Stimulated activated CD4-positive, alpha-beta T cell treated with anti-CD3 and anti-CD28 coated beads, TNF-alpha, amount 100 ng/mL, for 24 hours (primary cell): Measurements from ENCODE around the gene SPCS2.
"Not testable (repeated sequence)": the region's sequence is repeated elsewhere in the genome, so short reads cannot be mapped to it uniquely, and the experiment has no call there.

Source experiments
- DNase-seq, 3 experiments: peaks; one replicate each; pipeline ENCODE4 v3.0.0-alpha.2; 2020; ENCODE audit warnings: low read depth in 3 of 3

SPCS2 gene

DNA sequence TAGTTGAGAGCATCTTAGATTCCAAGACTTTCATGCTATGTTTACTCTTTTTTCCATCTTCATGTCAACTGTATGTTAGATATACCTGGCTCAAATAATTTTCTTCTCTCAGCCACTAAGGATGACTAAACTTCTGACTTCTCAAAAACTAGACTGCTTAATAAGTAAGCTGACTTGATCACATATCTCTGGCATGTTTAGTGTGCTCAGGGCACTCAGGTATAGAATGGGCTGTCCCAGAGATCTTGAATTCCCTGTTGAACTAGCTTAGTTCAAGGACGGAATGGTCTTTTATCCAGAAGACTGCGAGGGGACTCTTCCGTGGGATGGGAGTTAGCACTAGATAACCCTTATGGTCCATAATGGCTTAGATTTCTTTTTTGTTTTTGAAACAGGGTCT, 52.6 kb downstream of the SPCS2 start:
- no peak for DNase-seq

DNA sequence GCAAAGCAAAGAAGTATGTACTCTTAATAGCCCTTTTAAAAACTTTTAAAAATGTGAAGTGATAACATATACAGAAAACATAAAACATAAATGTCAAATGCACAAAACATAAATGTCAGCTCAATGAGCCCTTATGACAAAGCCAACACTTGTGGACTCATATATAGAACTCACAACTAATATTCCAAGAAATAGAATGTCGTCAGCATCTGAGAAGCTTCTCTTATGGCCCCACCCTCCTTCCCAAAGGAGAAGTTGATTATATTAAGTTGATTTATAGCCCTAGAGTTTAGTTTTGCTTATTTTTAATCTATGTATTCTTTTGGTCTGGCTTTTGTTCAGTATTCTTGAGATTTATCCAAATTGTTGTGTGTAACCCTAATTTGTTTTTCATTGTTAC, 53.5 kb downstream of the SPCS2 start:
- no peak for DNase-seq

DNA sequence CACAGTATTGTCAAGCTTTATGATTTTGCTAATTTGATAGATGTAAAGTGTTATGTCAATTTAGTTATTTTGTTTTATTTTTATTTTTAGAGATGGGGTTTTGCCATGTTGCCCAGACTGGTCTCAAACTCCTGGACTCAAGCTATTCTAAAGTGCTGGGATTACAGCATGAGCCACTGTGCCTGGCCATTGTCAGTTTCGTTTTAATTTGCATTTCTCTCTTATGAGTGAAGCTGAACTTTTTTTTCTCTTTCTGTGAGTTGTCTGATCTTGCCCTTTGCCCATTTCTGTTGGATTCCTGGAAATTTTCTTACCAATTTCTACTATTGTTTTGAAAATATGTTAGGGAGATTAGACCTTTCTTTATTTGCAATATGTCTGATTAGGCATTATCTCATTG, 55.1 kb downstream of the SPCS2 start:
- no peak for DNase-seq

DNA sequence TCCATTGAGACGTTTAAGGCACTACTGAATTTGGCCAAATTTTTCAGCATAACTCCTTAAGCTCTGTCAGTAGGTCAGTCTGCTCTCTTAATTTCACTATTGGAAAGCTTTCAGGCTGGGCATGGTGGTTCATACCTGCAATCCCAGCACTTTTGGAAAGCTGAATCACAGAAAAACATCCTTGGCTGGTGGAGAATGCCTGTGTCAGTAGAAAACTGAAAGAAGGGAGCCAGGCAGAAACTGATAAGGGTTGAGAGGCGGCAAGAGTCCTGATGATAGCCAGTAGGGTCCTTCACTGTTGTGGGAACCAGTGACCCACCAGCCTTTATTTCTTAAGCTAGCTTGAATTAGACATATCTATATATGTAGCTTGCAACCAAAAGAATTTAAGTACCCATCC, 62.3 kb downstream of the SPCS2 start:
- no peak for DNase-seq

DNA sequence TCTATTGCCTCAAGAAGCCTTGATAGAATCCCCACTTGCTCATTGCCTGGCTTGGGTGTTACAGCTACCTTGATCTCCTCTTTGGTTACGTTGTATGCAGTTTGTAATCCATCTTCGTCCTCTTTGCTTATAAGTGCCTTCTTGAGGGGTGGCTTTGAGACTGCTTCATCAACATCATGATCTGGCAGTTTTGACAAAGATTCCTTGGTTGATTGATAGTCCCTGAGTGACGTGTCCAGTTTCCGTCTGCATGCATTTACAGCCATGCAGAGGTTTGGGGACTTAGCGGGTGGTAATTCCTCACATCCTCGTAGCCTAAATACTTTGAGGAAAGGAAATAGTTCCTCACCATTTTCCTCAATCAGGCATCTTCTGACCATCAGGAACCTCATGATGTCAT, 62.8 kb downstream of the SPCS2 start:
- DNase-seq: no peak

DNA sequence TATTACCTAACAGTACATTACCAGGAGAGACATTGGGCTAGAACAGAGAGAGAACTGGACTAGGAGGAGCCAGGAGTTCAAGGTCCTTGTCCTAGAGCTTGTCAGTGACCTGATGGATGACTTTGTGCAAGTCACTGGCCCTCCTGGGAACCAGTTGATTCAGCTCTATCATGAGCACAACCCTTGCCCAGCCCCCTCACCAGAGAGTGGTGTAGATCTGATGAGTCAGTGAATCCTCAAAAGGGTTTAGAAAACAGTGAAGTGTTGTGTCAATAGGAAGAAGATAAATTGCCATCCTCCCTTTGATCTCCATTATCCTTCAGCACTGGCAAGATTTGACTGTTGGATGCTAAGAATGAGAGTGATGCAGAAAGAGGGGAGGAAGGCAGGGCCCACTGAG, 64.0 kb downstream of the SPCS2 start:
- no peak for DNase-seq

DNA sequence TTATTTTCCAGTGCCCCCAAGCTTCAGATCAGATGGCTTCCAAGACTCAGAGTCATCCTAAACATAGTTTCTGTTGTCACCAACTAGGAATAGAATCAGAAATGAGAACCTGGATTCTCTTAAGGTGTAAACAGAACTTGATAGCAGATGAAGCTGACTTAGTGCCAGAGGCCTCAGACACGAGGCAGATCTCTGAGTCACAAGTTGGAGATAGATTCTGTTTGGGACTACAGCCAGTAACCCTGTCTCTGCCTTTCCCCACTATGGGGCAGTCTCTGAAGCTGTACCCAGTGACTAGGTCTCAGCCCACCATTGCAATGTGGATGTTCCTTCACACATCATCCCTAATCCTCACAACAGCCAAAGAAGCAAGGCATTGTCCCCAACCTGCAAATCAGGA, 65.1 kb downstream of the SPCS2 start:
- DNase-seq: no peak

DNA sequence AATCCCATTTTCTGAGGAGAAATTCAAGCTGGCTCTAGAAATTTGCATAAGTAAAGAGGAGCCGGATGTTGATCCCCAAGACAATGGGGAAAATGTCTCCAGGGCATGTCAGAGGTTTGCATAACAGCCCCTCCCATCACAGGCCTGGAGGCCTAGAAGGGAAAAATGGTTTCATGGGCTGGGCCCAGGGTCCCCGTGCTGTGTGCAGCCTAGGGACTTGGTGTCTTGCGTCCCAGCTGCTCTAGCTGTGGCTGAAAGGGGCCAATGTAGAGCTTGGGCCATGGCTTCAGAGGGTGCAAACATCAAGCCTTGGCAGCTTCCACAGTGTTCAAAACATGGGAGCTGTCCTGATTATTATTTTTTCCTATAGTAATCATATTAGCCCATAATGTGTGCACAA, 70.1 kb downstream of the SPCS2 start:
- DNase-seq: not testable (repeated sequence)

DNA sequence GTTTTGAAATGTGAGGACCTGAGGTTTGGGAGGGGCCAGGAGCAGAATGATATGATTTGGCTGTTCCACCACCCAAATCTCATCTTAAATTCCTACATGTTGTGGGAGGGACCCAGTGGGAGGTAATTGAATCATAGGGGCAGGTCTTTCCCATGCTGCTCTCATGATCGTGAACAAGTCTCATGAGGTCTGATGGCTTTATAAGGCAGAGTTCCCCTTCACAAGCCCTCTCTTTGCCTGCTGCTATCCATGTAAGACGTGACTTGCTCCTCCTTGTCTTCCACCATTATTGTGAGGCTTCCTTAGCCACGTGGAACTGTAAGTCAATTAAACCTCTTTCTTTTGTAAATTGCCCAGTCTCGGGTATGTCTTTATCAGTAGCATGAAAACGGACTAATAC, 71.3 kb downstream of the SPCS2 start:
- DNase-seq: not testable (repeated sequence)

DNA sequence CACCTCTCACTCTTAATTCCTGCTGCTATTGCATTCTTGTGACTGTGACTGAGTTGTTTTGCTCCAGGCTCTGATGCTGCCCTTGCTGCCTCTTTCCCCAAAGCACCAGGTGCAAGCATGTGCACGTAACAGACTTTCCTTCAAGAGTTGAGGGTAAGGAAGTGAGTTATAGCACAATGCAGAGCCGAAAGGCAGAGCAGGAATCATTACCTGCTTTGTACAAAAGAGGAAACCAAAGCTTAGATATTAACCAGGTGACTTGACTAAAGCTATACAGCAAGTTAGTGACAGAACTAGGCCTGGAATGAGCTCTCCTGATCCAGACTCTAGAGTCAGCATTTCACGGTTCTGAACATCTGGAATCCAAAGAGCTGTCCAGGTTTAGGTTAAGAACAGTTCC, 73.2 kb downstream of the SPCS2 start:
- no peak for DNase-seq

DNA sequence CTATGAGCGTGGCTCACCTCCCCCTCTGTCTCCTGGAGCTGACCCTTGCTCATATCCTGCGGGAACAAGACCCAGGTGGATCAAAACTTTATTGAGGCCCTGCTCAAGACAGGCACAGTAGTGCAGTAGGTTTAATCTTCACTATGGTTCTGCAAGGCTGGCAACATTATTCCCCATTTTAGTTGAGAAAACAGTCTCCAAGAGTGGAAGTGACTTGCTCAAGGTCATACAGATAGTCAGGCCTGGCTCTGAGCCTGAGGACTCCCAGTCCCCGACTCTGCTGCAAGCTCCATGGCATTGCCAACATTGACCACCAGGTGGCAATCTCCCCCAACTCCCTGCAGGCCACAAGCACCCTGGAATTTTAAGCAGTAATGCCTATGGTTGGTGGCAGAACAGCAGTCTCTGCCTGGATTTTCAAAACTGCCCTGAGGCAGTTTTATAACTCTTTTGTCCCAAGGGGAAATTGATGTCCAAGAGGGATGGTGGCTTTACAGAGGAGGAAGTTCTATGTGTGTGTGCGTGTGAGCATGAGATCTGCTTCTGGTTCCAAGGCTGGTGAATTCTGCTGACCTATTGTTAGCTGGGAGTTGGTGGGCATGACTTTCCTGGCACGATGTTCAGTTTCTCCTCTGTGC, 73.8 kb downstream of the SPCS2 start:
- DNase-seq: peak; percentile 52 to 72 (median 60)

DNA sequence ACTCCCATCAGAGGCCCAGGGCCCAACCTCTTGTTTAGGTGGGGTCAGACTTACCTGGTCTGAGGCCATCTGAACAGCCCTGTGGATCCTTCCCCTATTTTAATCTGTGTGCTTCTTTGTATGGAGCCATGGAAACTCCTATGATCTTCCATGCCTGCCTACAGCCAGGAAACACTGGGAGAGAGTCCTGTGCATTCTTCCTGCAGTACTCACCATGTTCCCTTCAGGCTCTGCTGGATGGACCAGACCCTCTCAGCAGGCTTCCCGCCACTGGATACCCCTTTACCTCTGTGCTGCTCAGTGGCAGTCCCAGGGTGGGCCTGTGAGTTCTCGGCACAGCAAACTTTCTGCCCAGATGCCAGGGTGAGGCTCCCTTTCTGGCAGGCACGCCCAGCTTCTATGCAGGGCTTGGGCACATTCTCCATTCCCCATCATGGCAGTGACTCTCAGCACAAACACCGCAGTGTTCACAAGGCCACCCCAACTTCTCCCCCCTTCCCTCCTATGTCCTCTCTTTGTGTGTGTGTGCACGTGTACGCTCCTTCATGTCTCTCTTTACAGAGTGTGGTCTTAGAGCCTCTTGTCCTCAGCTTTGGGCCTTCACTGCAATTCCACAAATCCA, 74.5 kb downstream of the SPCS2 start:
- DNase-seq: no peak

DNA sequence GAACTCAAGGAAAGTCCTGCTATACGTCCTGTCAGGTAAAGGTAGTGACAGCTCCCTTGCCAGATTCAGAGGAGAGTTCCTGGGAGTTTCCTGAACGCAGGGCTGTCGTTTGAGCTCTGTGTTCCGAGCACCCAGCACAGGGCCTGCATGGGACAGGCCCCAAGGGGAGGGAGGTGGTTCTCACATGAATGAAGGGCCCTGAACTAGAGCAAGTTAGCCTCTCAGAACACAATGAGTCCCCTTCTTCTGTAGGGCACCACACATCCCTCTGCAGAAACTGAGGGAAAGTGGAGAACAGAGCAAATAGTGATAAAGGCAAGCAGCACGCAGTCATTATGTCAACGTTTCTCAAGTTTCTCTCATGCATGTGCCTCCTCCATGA, 75.0 kb downstream of the SPCS2 start:
- DNase-seq: no peak

DNA sequence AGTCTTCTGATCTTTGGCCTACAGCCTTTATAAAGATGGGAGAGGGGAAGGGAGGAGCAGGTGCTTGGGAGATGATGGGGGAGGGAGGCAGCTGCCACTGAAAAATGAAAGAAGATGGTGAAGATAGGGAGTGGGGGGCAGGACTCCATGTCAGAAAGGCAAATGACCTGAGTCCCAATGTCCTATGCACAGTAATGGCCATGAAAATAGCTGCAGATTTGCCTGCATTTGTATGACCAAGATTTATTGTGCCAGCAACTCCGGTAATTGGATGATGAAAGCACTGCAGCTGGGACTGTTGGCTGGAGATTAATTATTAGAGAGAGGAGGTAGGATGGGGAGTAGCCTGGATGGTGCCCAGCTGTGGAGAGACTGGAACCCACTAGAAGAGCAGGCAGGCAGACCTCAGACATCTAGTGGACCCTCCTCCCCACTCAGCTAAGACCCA, 75.7 kb downstream of the SPCS2 start:
- DNase-seq: no peak

DNA sequence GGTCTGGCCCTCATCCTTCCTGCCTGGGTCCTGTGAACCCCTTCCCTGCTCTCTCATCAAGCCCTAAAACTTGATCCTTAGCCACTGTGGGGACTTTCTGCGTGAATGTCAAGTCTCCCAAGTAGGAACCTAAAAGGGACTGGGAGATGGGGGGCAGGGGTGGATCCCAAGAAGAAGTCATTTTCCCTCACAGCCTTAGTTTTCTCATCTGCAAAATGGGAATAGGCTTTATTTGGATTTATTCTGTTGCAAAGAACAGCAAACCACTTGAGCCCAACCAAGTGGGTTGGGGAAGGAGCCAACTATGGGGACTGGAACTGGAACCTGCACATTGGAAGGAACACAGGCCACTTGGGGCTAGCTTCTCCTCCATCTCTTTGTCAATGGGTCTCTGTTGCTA, 76.5 kb downstream of the SPCS2 start:
- DNase-seq: no peak

DNA sequence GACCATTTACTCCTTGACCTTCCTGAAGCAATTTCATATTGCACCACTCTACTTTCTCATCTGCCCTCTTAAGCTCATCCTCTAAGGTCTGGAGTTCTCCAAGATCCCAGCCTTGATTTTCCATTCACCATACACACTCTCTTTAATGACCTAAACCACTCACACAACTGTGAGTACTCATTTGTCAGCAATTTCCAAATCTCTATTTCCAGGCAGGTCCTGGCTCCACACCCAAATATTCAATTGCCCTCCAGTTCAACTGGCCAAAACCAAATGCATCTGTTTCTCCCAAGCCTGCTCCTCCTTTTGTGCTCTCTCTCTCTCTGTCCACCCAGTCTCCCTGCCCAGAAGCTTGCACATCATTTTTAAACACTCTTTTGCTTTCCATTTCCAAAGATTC, 79.3 kb downstream of the SPCS2 start:
- no peak for DNase-seq
